Measurements from ENCODE around the gene LRRC7.

LRRC7 gene

GRCh38 chr1:70048336-70049094 lies 480.8 kb downstream of the LRRC7 start:
- DNase-seq, result peak; percentile 61

DNA sequence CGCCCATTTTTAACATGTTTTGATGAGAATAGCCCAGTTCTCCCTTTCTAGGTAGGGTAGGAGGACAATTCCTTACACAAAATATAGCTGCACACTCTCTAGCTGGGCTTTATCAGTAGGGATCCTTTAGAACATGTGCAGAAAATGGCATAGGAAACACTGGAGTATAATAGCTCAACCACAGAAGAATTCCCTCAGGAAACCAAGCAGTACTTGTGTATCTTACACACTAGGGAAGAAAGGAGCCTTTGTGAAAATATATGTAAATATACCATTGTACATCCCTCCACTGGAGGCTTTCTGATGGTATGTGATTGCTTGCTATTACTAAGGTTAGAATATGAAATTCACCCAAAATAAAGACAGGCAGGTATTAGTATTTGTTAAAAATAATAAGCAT lies 484.2 kb downstream of the LRRC7 start:
- DNase-seq, result no peak

- DNase-seq, result no peak
Observed at GRCh38 chr1:70057500-70057899, 489.8 kb downstream of the LRRC7 start.

DNA sequence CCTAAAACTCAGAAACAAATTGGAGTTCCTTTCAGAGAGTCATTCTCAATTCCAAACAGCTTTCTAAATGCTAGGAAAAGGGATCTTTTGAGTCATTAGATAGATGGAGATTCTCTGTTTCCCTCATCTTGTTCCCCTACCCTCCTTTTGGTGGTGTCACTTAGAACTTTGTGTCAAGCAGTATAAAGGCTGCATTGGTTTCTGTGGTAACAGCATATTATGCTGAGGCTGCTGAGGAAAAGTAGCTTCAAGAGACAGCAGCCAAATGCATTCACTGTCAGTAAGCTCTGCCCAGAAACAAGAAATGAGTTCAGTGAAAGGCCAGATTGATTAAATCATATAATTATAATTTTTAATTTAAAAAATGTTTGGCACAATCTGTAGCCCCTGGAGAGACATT lies 493.5 kb downstream of the LRRC7 start:
- no peak for DNase-seq

- no peak for DNase-seq
Observed at GRCh38 chr1:70063861-70064260, 496.1 kb downstream of the LRRC7 start.

DNA sequence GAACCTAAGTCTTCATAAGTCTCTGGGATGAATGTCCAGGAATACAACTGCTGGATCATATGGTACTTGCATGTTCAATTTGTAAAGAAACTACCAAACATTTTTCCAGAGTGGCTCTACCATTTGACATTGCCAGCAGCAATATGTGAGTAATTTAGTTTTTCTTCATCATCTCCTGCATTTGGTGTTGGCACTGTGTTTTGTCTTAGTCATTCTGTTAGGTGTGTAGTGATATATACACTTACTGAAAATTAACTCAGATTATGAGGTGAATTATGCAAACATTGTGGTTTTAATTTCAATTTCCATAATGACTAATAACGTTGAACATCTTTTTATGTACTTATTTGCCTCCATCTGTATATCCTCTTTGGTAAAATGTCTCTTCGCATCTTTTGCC lies 499.0 kb downstream of the LRRC7 start:
- no peak for DNase-seq

GRCh38 chr1:70071601-70072000 lies 503.9 kb downstream of the LRRC7 start:
- DNase-seq, result peak; percentile 70

DNA sequence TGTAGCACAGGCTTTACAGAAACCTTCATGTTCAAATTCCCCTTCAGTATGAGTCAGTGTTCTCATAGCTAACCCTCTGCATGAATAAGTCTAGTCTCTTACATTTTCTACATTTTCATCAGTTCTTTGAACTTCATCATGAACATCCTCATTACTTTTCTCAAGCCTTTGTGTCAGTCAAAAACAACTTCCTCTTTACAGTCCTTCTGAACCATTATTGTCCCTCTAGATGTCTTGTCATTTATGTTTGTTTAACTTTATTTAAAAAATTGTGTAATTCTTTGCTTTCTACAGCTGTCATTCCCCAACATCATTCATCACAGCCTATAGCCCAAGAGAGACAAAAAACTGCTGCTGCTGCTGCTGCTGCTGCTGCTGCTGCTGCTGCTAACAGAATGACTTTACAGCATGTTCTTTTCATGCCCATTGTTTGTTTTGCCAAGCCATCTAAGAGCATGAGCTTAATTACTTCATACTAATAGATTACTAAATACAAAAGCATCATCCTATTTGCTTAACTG lies 504.6 kb downstream of the LRRC7 start:
- DNase-seq, result peak; percentile 80

GRCh38 chr1:70075761-70076160 lies 508.0 kb downstream of the LRRC7 start:
- DNase-seq, result no peak

- no peak for DNase-seq
Observed at GRCh38 chr1:70077066-70077465, 509.3 kb downstream of the LRRC7 start.

- no peak for DNase-seq
Observed at GRCh38 chr1:70079546-70079945, 511.8 kb downstream of the LRRC7 start.

DNA sequence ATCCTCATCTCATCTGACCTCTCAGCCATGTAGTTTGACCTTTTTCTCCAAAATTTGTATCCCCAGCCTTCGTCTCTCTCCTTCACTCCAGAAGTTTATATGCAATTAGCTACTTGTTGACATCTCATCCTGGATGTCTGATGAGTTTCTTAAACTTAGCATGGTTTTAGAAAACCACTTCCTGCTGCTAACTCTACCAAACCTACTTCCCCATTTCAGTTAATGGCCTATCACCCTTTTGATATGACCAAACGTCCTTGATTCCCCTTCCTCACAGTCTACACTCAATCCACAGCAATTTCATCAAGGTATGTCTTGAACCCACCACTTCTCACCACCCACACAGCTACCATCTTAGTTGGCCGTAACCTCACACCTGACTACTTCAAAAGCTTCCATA lies 515.8 kb downstream of the LRRC7 start:
- no peak for DNase-seq

DNA sequence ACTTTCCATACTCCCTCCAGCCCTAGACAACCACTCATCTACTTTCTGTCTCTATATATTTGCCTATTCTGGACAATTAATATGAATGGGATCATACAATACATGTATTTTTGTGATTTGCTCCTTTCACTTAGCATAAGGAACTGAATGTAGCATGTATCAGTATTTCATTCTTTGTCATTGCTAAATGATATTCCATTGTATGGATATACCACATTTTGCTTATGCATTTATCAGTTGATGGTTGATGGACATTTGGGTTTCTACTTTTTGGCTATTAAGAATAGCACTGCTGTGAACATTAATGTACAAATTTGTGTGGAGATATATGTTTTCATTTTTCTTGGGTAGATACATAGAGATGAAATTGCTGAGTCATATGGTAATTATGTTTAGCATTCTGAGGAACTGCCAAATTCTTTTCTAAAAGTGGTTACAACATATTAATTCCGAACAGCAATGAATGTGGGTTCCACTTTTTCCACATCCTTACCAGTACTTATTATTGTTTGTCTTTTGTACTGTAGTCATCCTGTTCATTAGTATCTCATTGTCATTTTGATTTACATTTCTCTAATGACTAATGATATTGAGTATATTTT lies 516.7 kb downstream of the LRRC7 start:
- peak; percentile 75 for DNase-seq

DNA sequence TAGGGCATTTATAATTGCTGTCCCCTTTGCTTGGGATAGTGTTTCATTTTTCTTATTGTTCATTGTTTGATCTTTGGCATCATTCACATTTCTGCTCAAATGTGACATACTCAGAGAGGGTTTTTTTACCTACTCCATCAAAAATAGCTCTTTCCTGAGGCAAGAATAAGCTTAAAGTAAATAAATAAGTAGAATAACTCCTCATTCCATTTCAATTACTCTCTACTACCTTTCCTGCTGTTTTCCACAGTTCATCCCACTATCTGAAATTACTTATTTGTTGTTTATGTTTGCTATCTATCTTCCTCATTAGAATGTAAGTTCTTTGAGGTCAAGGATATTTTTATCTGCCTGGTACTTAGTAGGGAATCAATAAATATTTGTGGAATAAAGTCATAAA lies 517.8 kb downstream of the LRRC7 start:
- no peak for DNase-seq

DNA sequence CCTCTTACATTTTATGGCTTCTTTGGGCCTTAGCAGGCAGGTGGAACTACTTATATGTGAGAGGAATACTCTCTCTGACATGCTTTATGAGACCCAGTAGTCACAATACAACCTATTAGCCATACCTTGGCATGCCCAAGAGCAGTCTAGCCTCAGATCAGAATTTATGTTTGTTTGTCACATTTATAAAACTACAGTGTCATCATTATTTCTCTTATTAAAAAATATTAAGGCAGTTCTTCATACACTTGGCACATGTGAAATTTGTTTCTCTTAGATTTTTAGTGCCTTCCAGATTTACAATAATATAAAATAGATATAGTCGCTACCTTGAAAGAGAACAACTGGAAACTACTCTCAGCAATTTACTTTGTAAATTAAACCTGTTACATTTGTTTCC lies 519.2 kb downstream of the LRRC7 start:
- DNase-seq, result no peak

- DNase-seq, result peak; percentile 27
Observed at GRCh38 chr1:70090141-70090540, 522.4 kb downstream of the LRRC7 start.

- peak; percentile 93 for DNase-seq
Observed at GRCh38 chr1:70090875-70091274, 523.2 kb downstream of the LRRC7 start.

DNA sequence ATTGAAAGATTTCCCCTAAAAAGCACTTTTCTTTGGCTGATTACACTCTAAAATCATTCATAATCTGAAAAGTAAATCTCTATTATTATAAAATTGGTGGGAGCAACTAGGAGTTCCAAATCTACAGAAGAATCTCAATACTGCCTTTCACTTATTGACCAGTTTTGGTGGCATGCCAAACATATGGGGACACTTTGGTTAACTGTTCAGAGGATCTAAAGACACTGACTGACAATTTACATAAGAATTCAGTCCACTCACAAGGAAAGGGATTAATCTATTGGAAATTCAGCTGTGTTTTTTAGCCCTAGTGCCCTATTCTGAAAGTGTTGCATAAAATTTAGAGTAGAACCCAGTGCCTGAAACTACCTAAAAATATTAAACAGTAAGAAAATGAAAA lies 524.1 kb downstream of the LRRC7 start:
- DNase-seq, result no peak

GRCh38 chr1:70092526-70092925 lies 524.8 kb downstream of the LRRC7 start:
- DNase-seq, result no peak

DNA sequence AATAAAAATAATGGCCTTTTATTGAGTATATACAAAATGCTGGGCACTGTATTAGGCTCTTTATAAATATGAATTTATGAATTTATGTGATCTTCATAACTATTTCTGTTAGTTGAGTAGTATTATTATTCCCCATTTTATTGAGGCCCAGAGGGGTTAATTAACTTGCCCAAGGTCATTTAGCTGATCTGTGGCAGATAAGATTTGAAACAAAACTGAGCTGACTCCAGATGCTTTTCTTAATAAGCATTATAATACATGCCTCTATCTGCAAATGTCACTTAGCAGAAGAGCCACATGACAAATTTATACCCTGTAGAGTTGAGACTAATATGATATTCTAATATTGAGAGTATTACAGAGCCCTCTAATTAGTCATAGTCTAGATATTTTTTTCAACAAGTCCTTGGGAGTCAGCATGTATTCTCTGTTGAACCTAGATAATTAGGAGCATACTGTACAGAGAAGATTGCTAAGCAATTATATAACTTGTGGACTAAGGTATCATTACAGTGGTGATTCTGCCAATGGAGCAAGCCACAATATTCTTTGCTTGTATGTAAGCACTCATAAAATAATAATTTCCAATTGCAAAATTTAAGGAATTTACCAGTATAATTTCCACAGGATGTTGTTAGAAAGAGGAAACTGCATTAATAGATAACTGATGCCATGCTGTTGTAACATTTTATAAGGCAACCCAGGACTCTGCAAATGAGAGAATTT lies 525.7 kb downstream of the LRRC7 start:
- DNase-seq, result no peak

- DNase-seq, result no peak
Observed at GRCh38 chr1:70101231-70101630, 533.5 kb downstream of the LRRC7 start.

GRCh38 chr1:70101774-70102173 lies 534.1 kb downstream of the LRRC7 start:
- DNase-seq, result no peak

GRCh38 chr1:70103770-70104169 lies 536.0 kb downstream of the LRRC7 start:
- DNase-seq, result no peak

GRCh38 chr1:70109241-70109640 lies 541.5 kb downstream of the LRRC7 start:
- DNase-seq, result no peak
